Kidney tubule cell (primary cell): ENCODE measurements around the gene BAMBI.
"Not testable (repeated sequence)": the region's sequence is repeated elsewhere in the genome, so short reads cannot be mapped to it uniquely, and the experiment has no call there.

Source experiments
- DNase-seq: peaks from one replicate; pipeline ENCODE4 v3.0.0-alpha.2; 2018; ENCODE audit warnings: low spot score

Gene BAMBI

GRCh38 chr10:28676968-28677887, at the start of gene BAMBI:
TSS of gene BAMBI (plus strand) at chr10:28677521. CDS start at chr10:28677898, 377 bp downstream.
- DNase-seq = peak; percentile 94

GRCh38 chr10:28628184-28628893, 49.0 kb upstream of the BAMBI start:
- DNase-seq = peak; percentile 76

- peak; percentile 55 for DNase-seq
Measured at GRCh38 chr10:28631896-28632583, 45.3 kb upstream of the BAMBI start.

GRCh38 chr10:28632584-28632945, 44.8 kb upstream of the BAMBI start:
- peak; percentile 47 for DNase-seq

GRCh38 chr10:28633750-28634149, 43.6 kb upstream of the BAMBI start:
- DNase-seq = peak; percentile 78

- no peak for DNase-seq
Measured at GRCh38 chr10:28637346-28637745, 40.0 kb upstream of the BAMBI start.

- DNase-seq = no peak
Measured at GRCh38 chr10:28638392-28638791, 38.9 kb upstream of the BAMBI start.

GRCh38 chr10:28640551-28640950, 36.8 kb upstream of the BAMBI start:
- no peak for DNase-seq

- no peak for DNase-seq
Measured at GRCh38 chr10:28644647-28645046, 32.7 kb upstream of the BAMBI start.

GRCh38 chr10:28652106-28652505, 25.2 kb upstream of the BAMBI start:
- no peak for DNase-seq

GRCh38 chr10:28652703-28653102, 24.6 kb upstream of the BAMBI start:
- no peak for DNase-seq

- DNase-seq = not testable (repeated sequence)
Measured at GRCh38 chr10:28658824-28659223, 18.5 kb upstream of the BAMBI start.

GRCh38 chr10:28661035-28661434, 16.3 kb upstream of the BAMBI start:
- DNase-seq = peak; percentile 72

GRCh38 chr10:28663576-28664368, 13.5 kb upstream of the BAMBI start:
- DNase-seq = peak; percentile 82

- no peak for DNase-seq
Measured at GRCh38 chr10:28664369-28664740, 13.0 kb upstream of the BAMBI start.

- peak; percentile 62 for DNase-seq
Measured at GRCh38 chr10:28666751-28667467, 10.4 kb upstream of the BAMBI start.

- DNase-seq = peak; percentile 50
Measured at GRCh38 chr10:28668363-28669226, 8.7 kb upstream of the BAMBI start.

- DNase-seq = no peak
Measured at GRCh38 chr10:28669227-28670173, 7.8 kb upstream of the BAMBI start.

- no peak for DNase-seq
Measured at GRCh38 chr10:28674782-28675181, 2.5 kb upstream of the BAMBI start.
